K562 (cell line): Measurements from ENCODE around the gene WDR1.

Experiments used
- EGR1 ChIP-seq: fragments of 450-650 bp; conservative IDR thresholded peaks from 2 replicates; pipeline ENCODE4 v1.6.1; 2017; ENCODE audit warnings: mild to moderate bottlenecking
- HMG20A ChIP-seq: fragments of 450-650 bp; formaldehyde crosslinking; conservative IDR thresholded peaks from 2 replicates; pipeline ENCODE4 v1.4.0; 2020; ENCODE audit warnings: mild to moderate bottlenecking, mixed read lengths
- MAX ChIP-seq: sonication (generic); formaldehyde crosslinking; IDR thresholded peaks from 2 replicates; pipeline ENCODE4 v1.9.0; 2022; ENCODE audit warnings: mild to moderate bottlenecking, missing genetic modification reagents
- USF1 ChIP-seq: sonication (generic); formaldehyde crosslinking; IDR thresholded peaks from 2 replicates; pipeline ENCODE4 v1.9.0; 2022; ENCODE audit warnings: mild to moderate bottlenecking, missing genetic modification reagents
- TF ChIP-seq, protein P1 (sequence below): fragments of 450-650 bp; IDR thresholded peaks from 2 replicates; pipeline ENCODE4 v1.6.1; 2016; ENCODE audit warnings: borderline replicate concordance
- TF ChIP-seq, protein P2 (sequence below), 3 experiments: IDR thresholded peaks in 2 of 3; conservative IDR thresholded peaks in 1 of 3; 2 replicates each; pipeline ENCODE4 v1.5.1; 2011 to 2012; ENCODE audit warnings: low read length in 3 of 3, mild to moderate bottlenecking in 3 of 3, control low read depth in 2 of 3, improper control_type of control experiment in 1 of 3, inconsistent platforms in 1 of 3, low read depth in 1 of 3, mixed read lengths in 1 of 3, moderate library complexity in 1 of 3; ENCODE audit not compliant: insufficient read depth in 2 of 3

- TF ChIP-seq EGR1 (no peak), HMG20A (CRISPR knock-in tag) (no peak), MAX (CRISPR knock-in tag) (no peak), USF1 (CRISPR knock-in tag) (no peak)
- TF ChIP-seq, protein P1, sequence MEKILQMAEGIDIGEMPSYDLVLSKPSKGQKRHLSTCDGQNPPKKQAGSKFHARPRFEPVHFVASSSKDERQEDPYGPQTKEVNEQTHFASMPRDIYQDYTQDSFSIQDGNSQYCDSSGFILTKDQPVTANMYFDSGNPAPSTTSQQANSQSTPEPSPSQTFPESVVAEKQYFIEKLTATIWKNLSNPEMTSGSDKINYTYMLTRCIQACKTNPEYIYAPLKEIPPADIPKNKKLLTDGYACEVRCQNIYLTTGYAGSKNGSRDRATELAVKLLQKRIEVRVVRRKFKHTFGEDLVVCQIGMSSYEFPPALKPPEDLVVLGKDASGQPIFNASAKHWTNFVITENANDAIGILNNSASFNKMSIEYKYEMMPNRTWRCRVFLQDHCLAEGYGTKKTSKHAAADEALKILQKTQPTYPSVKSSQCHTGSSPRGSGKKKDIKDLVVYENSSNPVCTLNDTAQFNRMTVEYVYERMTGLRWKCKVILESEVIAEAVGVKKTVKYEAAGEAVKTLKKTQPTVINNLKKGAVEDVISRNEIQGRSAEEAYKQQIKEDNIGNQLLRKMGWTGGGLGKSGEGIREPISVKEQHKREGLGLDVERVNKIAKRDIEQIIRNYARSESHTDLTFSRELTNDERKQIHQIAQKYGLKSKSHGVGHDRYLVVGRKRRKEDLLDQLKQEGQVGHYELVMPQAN, result no peak
- TF ChIP-seq, protein P2, sequence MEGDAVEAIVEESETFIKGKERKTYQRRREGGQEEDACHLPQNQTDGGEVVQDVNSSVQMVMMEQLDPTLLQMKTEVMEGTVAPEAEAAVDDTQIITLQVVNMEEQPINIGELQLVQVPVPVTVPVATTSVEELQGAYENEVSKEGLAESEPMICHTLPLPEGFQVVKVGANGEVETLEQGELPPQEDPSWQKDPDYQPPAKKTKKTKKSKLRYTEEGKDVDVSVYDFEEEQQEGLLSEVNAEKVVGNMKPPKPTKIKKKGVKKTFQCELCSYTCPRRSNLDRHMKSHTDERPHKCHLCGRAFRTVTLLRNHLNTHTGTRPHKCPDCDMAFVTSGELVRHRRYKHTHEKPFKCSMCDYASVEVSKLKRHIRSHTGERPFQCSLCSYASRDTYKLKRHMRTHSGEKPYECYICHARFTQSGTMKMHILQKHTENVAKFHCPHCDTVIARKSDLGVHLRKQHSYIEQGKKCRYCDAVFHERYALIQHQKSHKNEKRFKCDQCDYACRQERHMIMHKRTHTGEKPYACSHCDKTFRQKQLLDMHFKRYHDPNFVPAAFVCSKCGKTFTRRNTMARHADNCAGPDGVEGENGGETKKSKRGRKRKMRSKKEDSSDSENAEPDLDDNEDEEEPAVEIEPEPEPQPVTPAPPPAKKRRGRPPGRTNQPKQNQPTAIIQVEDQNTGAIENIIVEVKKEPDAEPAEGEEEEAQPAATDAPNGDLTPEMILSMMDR (IDR thresholded peaks at IDR 0.05 in 2 of 3, conservative IDR thresholded peaks at IDR 0.05 in 1 of 3; ENCODE audit: insufficient read depth in 2 of 3, low read depth in 1 of 3, low read length in 3 of 3), result no peak
These were observed 75.6 kb downstream of the WDR1 start for GRCh38 chr4:10041036-10041435.
